Measurements from ENCODE around the gene MMGT1.

GRCh38 chrX:135975421-135975820 lies 1.6 kb upstream of the MMGT1 start:
- TF ChIP-seq EZH2 (IDR thresholded peaks at IDR 0.05; ENCODE audit: borderline replicate concordance, low read length), result no peak
- TF ChIP-seq CTCF (IDR thresholded peaks at IDR 0.05; ENCODE audit: low read length), result no peak

All from OCI-LY1 (cell line).